GM19372 (cell line): ENCODE data around the gene RPP38.

Experiments used
- ATAC-seq: cut with Tn5 transposase; IDR thresholded peaks from one replicate; pipeline ENCODE4 v1.9.1; 2021; ENCODE audit warnings: mild to moderate bottlenecking, low read depth, moderate library complexity; ENCODE audit not compliant: unreplicated experiment

Gene RPP38

DNA sequence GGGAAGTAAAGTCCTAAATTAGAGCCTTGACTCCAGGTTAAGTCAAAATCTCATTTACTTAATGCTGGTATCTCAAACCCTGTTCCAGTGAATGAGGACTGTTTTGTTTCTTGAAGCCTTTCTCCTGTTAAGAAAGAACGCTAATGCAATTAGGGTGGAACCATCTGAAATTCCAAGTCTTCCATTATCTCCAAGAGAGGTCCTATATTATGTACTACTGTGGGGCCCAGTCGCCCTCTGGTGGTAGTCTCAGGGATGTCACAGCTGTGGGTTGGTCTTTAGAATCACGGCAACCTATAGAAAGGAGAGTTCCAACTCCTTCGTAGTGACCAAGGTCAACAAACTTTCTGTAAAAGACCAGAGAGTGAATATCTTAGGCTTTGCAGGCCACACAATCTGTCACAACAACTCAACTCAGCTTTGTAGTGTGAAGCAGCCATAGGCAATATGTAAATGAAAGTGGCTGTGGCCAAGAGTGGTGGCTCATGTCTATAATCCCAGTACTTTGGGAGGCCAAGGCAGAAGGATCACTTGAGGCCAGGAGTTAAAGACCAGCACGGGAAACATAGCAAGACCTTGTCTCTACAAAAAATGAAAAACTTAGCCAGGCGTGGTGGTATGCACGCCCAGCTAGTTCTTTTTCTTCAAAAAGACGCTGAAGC, 9.3 kb downstream of the RPP38 start:
- ATAC-seq = no peak

DNA sequence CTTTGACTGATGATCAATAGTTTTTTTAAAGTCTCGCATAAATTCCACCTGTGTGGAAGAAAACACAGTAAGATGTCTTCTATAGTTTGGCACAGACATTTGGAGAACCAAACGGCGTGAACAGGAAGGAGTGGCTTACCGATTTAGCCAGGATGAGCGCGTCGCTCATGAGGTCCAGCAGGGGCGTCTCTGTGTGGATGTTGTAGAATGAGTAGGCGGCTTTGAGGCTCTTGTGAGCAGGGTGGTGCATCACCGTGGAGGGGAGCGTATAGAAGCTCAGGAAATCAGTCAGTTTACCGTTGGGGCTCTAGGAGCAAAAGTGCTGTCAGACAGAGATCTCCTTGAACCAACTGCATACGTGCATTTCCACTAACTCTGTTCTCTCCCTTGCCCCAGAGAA, 15.5 kb downstream of the RPP38 start:
- ATAC-seq = no peak

DNA sequence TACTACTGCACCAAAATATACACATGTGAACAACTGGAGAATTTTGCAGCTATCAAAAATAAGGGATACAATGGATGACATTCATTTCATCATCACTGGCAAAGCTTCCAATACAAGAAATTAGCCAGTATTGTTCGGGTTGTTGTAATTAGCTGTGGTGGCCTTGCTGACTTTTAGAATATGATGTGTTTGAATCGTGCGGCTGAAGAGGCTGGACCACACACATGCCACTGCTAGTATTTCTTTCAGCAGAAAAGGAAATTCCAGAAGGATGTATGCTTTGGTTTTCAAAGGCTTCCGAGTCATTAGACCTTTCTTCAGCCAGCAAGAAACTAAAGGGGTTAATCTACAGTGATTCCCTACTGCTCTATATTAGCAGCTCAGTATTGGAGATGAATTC, 16.6 kb downstream of the RPP38 start:
- no peak for ATAC-seq

DNA sequence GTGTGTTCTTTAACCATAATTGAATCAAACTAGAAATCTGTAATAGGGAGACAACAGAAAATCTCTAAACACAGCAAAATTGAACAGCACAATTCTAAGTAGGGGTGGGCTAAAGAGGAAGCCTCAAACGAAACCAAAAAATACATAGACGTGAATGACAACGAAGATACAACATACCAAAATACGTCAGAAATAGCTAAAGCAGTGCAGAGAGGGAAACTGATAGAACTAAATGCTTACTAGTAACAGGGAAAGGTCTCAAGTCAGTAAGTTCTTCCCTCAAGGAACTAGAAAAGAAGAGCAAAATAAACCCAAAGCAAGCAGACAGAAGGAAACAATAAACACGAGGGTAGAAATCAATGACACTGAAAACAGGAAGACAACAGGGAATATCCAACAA, 19.1 kb downstream of the RPP38 start:
- no peak for ATAC-seq

DNA sequence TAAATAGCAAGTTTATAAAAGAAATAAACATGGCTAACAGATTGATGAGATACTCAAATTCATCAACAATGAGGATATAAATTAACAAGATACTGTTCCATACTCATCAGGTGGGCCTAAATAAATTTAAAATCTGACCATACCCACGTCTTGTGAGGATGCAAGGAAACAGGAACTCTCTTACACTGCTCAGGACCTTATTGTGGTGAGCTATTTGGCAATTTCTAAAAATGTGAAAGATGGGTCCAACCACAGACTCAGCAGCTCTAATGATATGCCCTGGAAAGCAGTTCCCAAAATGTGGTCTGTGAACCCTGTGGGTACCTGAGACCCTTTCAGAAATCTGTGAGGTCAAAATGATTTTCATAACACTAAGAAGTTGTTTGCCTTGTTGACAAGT, 21.5 kb downstream of the RPP38 start:
- no peak for ATAC-seq

DNA sequence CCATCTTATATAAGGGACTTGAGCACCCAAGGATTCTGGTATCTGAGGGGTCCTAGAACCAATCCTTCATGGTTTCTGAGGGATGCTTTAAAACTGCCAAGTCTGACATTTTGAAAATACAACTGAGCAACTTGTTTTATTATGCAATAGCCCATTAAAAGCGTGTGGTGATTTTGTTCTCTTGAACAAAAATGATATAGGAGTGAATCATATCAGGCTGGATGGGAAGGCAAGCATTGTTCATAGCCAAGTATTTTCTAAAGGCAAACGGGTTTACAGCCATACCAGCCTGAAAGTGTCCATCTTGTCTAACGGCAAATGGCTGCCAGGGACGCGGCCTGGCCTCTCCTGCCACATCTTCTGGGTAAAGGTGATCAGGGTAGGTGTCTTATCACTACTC, 23.4 kb downstream of the RPP38 start:
- ATAC-seq = no peak

DNA sequence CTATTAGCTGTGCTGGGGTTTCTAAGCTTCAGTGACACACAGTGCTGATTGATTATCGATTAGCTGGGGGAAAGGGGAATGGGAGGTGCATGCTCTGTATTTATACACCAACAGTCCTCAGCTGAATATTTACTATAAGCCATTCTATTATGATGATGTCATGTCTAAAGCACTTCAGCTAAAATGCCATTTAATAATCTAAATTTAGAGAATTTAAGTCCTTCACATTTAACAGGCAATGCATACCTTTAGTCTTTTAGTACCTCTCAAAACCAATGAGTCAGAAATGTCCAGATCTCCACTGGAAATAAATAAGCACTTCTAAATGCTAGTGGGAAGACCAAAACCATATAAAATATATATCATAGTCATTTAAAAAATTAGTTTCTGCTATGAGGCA, 24.6 kb downstream of the RPP38 start:
- no peak for ATAC-seq

DNA sequence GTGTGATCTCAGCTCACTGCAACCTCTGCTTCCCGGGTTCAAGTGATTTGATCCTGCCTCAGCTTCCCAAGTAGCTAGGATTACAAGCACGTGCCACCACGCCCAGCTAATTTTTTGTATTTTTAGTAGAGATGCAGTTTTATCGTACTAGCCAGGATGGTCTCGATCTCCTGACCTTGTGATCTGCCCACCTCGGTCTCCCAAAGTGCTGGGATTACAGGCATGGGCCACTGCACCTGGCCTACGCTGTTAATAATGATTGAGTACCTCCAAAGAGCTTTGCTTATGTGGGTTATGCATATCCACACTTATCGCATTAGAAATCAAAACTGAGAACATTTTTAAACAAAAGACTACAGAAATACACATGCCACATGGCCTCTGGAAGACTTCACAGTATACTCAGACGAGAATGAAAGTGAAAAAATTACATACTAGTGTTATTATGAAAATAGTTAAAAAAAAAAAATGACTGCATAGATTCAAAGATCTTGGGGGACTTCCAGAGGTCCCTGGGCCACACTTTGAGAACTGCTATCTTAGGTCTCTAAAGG, 25.4 kb downstream of the RPP38 start:
- peak; percentile 70 for ATAC-seq

DNA sequence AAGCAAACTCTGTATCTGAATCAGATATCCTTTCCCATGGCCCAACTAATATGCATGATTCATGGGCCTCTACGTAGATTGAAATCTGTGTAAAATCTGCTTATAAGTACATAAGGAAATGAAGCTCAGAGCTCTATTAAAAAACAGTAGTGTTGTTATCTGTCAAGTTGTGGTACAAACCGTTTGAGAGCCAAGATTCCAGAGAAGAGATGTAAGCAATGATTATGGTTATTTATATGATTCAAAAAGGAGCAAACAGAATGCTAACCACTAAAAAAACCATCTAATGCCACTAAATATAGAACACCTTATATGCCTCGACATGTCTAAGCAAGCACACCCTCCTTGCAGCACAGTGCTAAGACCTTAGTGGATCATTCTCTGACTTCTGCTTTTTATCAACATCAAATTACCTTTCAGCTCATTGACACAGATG, 26.6 kb downstream of the RPP38 start:
- ATAC-seq = no peak

DNA sequence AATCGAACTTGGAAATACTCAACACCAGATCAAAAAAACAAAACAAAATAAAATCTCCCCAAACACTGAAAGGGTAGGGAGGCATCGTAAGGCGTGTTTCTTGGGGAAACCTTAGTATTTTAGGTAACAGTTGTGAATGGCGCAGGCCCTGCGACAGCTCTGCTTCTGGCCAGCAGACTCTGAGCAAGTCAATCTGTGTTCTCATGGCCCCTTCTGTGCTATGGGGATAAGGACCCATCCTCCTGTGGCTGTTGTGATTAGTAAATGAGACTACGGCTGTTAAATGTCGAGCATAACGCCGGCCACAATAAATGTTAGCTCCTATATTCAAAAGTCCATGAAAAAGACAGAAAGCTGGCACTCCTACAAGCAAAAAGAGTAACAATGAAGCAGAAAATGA, 27.0 kb downstream of the RPP38 start:
- no peak for ATAC-seq

DNA sequence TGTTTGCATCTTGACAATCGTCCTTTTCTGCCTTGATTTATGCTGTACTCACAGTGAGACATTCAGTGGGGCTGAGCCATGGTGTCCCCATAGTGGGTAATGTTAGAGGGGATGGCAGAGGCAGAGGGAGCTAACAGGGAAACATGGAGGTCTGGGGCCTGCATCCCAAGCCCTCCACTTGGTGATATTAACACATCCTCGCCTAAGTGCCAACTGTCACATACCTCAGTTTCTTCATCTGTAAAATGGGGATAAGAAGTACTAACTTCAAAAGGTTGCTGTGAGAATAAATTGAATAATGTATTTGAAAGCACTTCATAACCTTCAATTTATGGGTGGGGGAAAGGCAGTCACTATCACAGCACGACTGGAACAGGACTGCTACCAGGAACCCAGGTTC, 27.8 kb downstream of the RPP38 start:
- ATAC-seq = no peak

DNA sequence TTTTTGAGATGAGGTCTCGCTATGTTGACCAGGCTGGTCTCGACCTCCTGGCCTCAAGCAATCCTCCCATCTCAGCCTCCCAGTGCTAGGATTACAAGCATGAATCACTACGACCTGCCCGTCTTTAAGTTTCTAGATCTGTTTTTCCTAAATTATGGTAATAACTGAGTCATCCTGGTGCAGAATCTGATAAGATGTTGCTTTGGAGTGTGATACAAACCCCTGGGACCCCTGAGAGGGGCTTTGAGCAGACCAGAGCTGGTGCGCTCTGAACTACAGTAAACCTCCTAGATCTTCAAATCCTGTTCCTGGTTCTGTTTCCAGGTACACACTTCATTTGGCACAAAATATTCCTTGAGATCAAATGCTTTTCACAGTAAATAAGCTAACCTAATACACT, 34.2 kb downstream of the RPP38 start:
- ATAC-seq = no peak

DNA sequence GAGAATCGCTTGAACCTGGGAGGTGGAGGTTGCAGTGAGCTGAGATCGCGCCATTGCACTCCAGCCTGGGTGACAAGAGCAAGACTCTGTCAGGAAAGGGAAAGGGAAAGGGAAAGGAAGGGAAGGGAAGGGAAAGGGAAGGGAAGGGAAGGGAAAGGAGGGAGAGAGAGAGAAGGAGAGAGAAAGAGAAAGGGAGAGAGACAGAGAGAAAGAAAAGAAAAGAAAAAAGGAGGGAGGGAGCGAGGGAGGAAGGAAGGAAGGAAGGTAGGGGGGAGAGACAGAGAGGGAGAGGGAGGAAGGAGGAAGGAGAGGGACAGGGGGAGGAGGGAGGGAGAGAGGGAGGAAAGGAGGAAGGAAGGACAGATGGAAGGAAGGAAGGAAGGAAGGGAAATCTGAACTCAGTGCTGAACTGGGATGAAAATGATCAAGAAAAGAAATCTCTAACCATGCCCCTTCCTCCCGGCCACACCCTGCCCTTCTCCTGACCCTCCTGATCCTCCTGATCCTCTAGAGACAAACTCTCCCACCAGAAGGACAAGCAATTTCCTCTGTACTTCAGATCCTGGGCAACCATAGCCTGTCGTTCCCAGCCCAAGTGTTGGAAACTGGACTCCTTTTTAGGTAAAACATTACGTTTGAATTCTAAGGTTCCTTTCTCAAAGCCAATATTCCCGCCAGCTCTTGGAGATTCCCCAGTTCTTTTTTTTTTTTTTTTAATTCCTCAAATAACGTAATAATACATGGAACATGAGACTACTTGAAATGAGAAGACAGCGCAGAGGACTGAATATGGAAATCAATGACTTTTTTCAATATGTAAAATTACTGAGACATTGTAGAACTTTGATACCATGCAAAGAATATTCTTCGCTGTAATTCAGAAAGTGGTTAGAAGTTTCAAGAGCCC, 39.2 kb downstream of the RPP38 start:
- no peak for ATAC-seq

DNA sequence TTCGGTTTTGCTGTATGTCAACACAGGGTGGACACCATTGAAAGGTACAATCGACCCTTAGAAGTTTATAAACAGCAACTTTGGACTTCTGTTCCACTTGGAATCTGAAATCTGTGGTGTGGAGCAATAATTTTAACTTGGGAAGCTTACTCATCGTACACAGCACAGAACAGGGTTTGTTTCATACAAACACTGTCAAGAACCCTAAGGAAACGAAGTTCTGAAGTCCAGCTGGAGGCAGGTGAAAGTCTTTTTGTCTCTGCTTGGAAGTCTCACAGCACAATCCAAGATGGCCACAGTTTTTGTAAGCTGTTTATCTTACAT, 39.8 kb downstream of the RPP38 start:
- ATAC-seq = no peak

DNA sequence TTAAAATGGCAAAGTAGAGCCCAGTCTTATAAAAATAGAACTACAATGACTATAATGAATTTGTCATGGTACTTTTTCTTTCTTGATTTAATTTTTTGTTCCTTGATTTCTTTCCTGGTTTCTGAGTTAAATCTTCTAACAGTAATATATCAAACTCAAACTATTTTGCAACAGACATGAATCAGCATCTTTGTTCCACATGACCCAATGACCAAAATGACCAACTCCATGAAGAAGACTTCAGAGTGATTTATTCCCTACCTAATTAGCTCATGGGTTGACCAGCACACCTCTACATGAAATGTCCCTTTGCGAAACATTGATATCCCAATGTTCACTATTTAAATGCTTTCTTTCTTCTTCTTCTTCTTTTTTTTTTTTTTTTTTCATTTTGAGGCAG, 40.5 kb downstream of the RPP38 start:
- ATAC-seq = no peak

DNA sequence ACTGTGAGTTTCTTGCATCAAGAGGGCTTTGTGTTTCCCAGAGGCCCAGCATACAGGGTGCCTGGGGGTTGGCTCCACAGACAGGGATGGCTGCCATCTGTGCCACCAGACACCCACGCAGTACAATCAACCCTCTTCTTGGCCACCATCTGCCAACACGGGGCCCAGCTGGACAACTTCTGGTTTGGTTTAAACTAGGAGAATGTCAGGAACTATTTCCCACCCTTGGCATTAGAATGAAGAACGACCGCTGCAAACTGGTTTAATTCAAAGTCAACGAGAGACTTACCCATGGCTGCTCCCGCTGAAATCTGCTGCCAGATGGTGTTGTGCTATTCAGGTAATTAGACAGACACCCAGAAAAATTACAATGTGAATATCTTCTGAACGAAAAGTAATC, 43.5 kb downstream of the RPP38 start:
- ATAC-seq = no peak

DNA sequence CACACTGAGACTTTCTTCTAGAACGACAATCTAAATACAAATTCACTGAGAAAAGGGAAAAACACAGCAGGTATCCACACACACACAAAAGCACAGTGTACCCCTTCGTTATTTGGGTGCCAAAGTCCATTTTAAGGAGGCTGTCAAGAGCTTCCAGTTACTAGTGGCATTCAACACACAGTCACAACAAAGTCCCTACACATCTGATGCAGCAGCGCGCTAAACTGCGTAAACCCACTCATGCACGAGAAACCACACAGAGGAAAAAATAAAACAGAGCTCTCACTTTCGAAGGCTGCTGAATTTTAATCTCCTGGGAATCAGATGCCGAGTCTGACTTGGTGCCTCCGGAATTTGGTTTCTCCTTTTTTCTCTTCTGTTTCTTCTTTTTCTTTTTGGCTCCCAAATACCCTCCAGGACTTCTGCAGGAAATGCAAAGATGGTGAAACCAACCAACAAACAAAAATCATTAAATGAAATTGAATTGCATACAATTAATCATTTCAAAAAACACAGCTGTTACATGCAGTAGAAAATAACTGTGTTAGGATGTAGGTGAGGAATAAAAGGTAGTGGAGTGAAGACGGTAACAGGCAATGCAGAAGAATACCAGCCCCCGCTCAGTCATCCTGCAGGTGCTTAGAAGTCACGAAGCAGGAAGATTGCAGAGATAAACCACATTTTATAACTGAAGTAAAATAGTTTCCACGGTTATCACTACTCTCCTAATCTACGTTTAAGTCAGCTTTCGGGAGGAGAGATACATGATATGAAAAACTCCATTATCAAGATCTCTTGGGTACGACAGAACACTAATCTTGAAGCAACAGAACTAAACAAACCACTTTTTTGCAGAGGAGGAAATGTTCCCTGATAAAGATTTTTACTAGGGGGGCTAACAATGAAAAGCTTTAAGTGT, 44.2 kb downstream of the RPP38 start:
- peak; percentile 71 for ATAC-seq

DNA sequence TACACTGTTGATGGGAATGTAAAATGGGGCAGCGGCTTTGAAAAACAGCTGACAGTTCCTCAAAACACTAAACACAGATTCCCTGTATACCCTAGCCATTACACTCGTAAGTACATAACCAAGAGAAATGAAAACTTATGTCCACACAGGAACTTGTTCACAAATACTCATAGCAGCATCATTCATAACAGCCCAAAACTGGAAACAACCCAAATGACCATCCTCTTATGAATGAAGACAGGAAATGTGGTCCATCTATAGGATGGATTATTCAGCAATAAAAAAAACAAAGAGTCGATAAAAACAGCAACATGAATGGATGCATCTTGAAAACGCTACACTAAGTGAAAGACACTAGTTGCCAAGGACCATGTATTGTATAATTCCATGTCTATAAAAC, 47.6 kb downstream of the RPP38 start:
- no peak for ATAC-seq

DNA sequence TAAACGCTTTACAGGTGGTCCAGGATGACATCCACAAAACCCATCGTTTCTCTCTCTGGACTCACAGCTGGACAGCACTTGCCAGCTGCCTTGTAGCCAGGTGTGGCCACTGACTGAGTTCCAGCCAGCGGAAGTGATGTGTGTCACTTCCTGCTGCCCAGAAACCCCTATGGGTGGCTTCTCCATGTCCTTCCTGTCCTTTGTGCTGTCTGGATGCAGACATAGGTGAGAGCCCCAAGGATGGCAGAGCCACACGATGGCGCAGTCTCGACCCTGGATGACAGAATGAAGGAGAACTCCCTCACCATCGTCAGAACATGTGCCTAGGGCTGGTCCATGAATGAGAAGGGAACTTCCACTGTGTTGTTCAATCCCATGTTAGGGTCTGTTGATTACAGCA, 49.2 kb downstream of the RPP38 start:
- ATAC-seq = no peak

DNA sequence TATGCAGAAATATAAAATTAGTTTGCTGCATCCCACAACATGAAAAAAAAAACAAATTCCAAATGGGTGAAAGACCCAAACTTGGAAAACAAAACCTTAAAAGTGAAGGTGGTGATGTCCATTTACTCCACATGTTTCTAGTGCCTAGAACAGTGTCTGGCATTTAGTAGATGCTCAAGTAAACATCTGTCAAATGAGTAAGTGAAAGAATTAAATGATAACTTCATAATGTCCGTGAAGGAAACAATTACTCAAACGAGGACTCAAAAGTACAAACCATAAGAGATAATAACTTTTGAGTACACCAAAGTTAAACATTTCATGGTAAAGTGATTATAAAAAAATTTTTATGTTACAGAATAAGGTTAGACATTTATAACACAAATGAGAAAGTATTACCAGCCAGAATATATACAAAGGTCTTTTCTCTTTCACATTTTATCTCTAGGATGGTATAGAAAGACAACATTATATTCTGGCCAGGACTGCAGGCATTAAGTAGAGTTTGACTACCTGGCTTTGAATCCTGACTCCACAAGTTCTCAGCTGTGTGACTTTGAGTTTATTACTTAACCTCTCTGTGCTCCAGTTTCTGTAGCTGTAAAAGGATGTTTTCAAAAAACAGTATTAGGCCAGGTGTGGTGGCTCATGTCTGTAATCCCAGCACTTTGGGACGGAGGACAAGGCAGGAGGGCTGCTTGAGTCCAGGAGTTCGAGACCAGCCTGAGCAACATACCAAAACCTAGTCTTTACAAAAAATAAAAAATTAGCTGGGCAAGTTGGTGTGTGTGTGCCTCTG, 50.6 kb downstream of the RPP38 start:
- no peak for ATAC-seq
